ENCODE measurements around the gene KIAA0319L.
A peak's percentile ranks its signal among the peaks of the same experiment; 100 is the strongest.

The KIAA0319L gene

DNA sequence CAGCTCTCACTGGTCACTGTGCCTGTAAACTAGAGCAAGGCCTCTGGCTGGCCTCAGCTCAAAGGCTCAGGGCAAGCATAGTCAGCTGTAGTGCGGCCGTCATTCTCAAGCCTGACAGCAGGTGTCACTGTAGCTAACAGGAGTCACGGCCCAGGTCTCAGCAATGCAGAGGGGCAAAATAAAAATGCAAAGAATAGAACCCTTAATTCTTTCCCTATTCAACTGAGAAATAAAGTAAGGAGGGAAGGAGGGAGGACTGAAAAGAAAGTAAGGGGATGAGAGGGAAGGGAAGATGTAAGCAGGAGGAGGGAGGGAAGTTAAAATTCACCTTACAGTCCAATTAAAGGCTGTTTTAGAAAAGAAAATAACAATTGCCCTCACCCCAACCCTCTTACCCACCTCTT, 106.1 kb downstream of the KIAA0319L start:
- peak in 53 of 56 donors; percentile 7 to 92 (median 57) for DNase-seq

DNA sequence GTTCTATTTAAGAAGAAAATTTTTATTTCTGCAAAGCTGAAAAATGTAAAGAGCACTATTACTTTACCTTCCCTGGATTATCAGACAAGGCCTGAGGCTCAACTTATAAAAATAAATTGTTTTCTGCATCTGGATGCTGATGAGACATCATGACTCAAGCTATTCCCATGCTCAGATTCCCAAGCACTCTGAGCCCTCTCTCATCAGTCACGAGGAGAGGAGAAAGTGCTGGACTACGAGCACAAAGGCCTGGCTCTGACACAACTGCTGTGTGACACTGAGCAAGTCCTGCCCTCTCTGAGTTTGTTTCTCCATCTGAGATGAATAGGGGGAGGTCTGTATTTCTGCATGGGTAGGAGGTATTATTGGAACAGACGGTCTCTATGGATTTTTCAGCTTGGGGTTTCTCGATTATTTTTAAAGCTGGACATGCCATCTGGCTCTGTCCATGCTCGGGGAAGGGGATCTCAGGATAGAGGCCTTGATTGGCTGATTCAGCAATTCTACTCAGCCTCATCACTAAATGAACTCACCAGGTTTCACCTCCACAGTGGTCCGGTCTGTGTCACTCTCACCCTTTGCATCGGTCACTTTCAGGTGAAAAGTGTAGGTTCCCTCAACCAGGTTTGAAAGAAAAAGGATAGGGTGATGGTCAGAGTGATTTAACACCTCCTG, 107.7 kb downstream of the KIAA0319L start:
- peak in 1 of 56 donors; percentile 24 for DNase-seq

DNA sequence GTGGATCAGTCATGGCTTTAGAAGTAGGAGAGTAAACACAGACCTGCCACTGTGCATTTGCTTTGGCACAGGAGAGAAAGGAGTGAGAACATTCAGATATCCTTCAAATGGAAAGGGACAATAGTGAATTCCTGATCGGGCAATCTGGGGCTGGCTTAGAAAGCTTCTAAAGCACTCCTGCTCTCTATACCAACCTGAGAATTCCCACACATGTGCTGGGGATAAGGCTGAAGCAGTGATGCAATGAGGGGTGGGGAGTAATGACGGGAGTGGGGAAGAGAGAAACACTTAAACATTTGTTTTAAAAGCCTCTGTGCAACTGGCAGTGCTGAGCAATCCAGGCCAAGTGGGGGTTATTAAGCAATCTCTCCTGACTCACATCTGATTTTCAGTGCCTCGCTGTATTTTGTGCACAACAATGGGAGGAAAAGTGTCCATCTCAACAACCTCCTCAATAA, 108.8 kb downstream of the KIAA0319L start:
- peak in 2 of 56 donors; percentile 4 to 15 for DNase-seq

DNA sequence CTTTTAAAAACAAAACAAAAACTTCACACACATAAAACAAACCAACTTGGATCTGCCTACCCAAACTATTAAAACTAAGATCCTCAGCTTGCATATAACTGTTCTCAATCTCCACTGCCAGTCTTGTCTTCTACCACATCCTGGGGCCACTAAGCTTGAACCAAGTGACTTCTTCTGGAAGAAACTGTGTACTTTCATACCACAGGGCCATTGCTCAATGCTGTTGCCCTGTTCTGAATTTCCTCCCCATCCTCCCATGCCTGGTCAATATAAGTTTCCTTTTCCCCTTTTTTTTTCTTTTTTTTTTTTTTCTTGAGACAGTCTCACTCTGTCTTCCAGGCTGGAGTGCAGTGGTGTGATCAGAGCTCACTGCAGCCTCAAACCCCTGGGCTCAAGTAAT, 109.9 kb downstream of the KIAA0319L start:
- DNase-seq, result no peak

DNA sequence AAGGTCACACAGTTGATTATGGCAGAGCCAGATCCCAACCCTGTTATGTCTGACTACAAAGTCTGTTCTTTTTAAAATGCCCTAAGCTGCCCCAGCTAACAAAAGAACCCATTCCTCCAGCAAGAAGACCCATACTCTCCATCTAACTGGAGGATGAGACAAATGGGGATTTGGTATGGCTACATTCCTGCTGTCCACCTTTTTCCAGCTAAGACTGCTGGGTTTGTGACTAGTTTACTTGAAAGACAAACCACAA, 112.8 kb downstream of the KIAA0319L start:
- DNase-seq, result no peak

DNA sequence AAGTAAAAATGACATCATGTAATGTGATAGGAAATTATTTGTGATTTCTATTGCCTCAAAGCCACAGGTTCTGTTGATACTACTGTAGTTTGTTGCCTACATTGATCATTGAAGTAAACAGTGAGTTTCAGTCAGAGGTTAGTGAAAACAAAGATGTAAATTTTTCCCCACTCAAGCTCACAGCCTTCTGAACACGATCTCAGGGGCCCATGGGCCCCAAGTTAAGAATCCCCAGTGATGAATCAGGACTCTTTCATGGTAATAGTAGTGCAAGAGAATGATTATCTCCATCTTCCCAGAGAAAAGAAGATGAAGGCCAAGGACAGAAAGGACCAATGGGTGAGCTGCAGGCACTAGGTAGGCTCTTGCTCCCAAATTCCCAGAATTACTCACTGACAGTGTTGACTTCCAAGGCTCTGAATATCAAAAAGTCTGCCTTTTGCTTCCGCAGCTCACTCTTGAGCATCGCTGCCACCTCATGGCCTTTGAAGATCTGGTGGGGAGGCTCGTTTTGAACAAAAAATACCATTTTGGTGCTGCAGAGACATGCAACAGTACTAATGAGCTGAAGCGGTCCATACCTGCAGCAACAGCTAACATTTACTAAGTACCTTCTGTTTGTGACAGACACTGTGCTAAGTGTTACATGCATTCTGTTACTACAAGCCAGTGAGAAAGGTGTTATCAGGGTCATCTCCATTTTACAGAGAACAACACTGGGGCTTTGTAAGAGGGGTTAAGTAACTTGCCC, 113.3 kb downstream of the KIAA0319L start:
- DNase-seq, result no peak

DNA sequence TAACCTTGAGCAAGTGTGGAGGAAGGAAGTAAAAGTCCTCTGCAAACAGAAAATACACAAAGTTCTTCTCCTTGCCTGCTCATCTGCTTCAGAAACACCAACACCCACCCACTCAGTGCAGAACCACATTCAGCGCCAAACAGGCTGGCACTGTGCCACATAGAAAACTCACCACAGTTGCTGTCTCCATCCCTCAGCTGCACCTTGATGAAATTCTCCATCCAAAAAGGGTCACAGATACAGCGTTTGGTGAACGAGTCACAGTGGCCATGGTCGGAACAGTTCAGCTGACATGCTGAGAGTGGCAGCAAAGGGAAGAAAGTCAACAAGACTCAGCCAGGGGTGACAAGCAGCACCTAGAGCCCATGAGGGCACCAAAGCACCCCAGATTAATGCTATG, 114.5 kb downstream of the KIAA0319L start:
- DNase-seq, result peak in 20 of 56 donors; percentile 3 to 52 (median 23)

DNA sequence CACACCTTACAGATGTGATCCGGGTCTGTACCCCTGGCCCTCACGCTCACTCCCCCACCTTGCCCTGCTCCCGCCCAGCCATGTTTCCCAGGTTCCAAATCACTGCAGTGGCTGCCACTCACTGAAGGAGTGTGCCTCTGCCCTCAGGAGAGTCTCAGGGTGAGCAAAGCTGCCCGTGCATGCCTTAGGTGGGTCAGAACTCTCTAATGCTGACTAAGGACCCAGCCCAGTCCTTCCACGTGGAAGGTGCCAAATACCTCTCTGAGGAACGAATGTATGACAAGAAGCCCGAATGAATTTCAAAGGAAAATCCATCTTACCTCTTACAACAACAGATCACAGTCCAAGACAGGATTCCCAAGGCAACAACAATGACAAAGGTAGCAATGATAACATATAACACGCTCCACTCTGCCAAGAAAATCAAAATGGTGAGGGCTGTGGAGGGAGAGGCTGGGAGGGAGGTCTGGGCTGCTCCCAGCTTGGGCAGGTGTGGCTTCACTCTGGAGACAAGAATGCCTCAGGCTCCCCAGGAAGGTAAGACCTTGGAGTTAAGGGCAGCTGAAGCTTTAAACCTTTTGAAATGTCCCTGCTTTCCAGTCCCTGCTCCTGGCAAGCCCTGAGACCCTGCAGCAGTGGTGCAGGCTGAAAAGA, 115.2 kb downstream of the KIAA0319L start:
- no peak for DNase-seq

DNA sequence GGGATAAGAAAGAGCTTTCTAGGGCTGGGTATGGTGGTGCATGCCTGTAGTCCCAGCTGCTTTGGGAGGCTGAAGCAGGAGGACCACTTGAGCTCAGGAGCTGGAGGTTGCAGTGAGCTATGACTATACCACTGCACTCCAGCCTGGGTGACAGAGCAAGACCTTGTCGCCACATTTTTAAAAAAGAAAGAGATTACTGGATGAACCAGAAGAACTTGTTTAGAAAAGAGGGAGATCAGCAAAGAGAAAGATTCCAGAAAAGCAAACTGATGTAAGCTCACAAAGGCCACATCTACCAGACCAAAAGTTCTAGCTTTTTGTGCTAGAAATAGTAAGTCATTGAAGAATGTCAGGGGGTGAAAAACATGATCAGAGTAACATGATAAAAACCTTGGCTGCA, 117.6 kb downstream of the KIAA0319L start:
- no peak for DNase-seq

DNA sequence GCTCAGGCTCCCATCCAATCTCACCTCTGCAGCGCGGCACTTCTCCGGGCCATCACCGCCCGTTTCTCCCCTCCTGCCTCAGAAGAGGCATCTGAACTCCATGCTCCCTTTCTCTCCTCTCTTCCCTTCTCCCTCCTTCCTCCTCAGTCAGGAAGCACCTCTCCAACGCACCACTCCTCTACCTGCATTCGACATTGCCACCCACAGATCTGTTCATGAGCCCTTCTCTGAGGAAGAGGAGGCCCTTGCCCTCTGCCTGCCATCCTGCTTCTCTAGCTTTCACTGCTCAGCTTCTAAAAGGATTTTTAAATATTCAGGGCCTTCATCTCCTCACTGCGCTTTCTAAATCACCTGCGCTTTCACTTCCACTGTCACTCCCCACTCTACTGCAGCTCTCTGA, 120.0 kb downstream of the KIAA0319L start:
- DNase-seq, result no peak

DNA sequence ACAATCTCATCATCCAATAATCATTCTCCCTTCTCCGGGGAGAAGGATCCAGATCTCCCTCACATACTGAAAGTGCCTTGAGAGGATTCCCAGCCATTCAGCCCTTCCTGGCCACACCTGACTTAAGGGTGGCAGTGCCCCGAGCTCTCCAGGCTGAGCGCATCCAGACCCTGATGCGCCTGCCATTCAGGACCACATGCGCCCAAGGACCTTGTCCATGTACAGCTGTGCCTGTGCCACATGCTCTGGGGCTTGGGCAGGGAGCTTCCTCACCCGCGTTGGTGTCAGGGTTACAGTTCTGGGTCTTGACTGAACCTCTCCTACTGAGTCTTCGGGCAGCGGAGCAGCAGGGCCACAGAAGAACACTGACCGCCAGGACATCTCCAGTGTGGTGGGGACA, 121.1 kb downstream of the KIAA0319L start:
- DNase-seq, result no peak

DNA sequence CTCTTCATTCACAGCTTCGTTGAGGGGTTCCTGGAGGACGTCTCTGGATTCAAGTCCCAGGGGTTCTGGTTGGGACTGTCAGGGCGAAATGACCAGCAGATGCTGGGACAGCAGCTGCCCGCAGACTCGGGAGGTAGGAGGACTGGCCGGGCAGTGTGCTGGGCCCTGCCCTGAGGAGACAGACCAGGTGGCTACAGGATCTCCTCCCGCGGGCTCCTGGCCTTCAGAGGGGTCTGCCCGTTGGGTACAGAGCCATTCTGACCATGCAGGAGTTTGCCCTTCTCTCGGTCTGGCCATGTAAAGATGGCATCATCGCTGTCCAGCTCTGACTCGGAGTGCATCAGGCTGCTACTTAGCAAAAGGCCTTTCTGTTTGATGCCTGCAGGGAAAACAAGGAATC, 122.5 kb downstream of the KIAA0319L start:
- DNase-seq, result no peak

DNA sequence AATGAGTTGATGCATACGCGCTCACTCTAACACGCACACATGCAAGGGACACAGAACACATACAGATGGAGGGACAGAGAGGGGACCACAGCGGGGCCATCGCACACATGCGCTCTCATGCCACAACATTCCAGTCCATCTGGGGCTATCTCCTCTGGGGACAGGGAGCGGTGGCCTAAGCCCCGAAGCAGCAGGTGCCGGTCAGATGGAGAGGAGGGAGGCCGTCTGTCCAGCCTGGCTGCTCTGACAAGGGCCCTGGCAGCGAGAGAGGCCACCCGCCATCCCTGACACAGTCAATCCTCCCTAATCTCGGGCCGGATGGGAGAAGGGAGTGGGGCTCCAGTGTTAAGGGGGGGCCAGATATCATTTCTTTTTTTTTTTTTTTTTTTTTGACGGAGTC, 123.5 kb downstream of the KIAA0319L start:
- no peak for DNase-seq

DNA sequence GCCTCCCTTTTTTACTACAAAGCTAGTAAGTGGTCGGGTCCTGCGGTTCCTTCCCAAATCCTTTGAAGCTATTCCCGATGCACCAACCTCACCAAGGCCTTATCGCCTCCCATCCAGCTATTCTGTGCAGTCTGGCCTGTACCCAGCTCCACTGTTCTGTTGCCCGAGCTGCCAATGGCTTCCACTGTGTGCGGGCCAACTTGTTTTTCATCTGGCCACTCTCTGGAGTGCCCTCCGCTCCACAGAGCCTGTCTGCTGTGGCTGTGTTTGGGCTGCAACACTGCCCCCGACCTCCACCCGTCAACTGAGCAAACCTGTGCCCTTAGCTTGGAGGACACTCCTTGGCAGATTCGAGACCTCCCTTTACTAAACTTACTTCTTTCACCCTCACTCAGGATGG, 125.0 kb downstream of the KIAA0319L start:
- peak in 27 of 56 donors; percentile 7 to 57 (median 25) for DNase-seq

DNA sequence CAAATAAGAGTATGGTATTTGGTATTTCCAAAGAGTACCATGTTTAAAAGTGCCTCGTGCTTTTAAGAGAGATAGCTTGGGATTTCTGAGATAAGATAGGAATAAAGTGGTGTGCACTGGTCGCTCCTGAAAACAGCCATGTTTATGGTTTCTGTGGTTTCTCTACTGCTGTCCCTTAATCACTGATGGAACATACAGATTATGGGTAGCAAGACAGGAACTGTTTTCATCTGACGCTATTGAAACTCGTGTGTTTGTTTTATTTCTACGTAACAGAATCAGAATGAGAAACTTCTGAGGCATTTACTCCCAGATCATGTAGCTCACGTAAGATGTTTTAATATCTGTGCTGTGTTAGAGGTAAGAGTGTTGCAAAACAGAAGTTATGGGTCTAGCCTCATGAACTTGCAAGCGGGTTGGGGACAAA, 126.0 kb downstream of the KIAA0319L start:
- no peak for DNase-seq

DNA sequence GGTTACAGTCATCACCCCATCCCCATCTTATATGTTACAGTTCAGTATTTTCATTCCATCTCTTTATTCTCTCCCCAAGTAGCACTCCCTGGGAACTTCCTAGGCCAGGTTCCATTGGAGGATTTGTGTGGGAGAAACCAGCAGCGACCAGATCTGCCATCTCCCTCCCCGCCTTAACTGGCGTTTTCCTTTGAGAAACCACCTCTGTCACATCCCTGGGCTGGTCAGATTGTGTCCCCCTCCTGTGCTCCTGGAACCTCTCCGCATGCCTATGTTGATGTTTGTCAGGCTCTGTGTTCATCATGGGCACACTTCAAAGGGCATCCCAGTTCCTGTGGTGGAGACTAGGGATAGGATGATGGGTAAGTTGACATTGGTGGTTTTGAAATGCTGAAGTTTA, 126.4 kb downstream of the KIAA0319L start:
- DNase-seq, result no peak

DNA sequence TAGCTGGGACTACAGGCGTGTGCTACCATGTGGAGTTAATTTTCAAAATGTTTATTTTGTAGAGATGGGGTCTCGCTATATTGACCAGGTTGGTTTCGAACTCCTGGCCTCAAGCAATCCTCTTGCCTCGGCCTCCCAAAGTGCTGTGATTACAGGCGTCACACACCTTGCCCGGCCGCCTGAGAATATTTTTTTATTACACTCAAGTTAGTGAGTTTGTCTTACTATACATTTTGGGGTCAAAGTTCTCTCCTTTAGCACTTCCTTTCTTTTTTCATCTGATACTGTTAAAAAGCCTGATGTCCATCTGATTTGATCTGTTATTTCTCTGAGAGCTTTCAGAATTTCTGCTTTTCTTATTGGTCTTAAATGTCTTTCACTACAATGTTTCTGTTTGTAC, 128.8 kb downstream of the KIAA0319L start:
- no peak for DNase-seq

DNA sequence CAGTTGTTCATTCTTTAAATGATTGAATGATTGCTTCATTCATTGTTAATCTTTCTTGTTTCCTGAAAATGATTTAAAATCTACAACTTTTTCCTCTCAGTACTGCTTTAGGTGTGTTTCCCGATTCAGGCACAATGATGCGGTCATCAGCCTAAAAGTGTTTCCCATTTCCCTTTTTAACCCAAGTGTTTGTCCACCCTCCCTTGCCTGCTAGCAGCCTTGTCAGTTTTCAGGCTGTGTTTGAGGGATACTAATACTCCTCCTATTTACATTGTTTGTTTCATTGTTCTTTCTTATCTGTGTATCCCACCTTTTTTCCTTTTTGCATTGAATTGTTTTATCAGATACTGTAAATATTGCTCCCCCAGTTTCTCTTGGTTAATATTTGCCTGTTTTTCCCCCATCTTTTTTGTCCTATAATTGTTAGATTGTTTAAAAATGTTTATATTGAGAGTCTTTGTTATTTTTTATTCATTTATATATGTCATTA, 131.1 kb downstream of the KIAA0319L start:
- DNase-seq, result no peak

DNA sequence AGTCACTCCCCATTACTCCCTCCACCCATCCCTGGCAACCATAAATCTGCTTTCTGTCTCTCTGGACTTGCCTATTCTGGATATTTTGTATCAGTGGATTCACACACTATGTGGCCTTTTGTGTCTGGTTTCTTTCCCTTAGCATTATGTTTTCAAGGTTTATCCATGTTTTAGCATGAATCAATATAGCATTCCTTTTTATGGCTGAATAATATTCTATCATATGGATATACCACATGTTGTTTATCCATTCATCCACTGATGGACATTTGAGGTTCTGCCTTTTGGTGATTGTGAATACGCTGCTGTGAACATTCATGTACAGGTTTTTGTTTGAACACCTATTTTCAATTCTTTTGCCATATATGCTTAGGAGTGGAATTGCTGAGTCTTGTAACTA, 148.3 kb downstream of the KIAA0319L start:
- DNase-seq, result no peak

DNA sequence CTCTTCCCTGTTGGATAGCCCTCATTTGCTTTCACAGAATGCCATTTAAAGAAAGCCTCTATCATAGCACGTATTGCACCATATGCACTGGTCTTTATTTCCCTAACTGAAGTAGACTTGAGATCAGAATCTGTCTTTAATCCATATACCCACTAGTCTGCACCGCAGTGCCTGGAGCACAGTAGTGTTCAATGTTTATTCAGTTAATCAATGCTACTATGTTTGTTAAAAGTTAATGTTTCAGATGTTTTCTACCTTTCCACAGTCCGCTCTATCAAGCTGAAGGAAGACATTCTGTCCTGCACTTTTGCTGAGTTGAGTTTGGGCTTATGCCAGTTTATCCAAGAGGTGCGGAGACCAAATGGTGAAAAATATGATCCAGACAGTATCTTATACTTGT, 149.5 kb downstream of the KIAA0319L start:
- DNase-seq, result no peak

DNA sequence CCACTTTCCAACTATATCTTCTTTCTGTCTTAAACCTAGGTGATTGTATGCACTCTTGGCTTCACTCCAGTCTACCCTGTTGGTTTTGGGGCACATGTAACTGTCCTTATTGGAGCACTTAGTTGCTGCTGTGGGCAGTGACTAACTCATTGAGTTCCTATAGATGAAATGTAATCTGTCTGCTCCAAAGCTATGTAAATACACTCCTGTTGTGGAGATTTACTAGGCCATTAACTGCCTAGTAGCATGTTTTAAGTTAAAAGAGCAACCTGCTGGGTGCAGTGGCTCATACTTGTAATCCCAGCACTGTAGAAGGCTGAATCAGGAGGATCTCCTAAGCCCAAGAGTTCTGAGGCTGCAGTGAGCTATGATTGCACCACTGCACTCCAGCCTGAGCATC, 151.1 kb downstream of the KIAA0319L start:
- no peak for DNase-seq

DNA sequence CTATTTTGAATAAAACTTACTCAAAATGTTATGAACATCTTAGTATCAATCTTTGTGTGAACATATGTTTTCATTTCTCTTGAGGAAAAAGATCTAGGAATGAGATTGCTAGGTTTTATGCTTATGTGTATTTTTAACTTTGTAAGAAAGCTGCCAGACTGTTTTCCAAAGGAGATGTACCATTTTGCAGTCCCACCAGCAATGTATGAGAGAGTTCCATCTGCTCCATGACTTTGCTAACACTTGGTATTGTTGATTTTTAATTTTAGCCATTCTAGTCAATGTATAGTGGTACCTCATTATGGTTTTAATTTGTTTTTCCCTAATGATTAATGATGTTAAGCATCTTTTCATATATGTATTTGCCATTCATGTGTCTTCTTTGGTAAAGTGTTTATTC, 156.2 kb downstream of the KIAA0319L start:
- no peak for DNase-seq

DNA sequence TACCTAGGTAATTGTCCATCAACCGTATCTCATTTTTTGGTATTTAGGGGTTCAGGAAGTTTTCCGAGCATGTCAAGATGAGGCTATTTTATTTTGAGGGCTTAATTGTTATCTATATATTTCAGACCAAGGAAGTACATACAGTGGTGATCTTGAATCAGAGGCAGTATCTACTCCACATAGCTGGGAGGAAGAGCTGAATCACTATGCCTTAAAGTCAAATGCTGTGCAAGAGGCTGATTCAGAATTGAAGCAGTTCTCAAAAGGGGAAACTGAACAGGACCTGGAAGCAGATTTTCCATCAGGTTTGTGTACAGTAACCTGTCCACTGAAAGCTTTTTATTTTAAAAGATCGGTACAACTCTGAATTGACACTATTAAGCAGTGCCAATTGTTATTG, 158.5 kb downstream of the KIAA0319L start:
- no peak for DNase-seq

Data from amygdala (tissue), 56 donors.